ENCODE data around the gene ZNF408.
"Not testable (repeated sequence)": the region's sequence is repeated elsewhere in the genome, so short reads cannot be mapped to it uniquely, and the experiment has no call there.

The ZNF408 gene

GRCh38 chr11:46700241-46701077, at the start of gene ZNF408, which contains the start of gene ARHGAP1:
TSS of gene ZNF408 (plus strand) at chr11:46701031. CDS start at chr11:46701048, 17 bp downstream.
TSS of gene ARHGAP1 (minus strand) at chr11:46700619. CDS start at chr11:46696107, 4,512 bp downstream.
- peak; percentile 98 for DNase-seq

GRCh38 chr11:46655631-46656030, 45.2 kb upstream of the ZNF408 start:
- DNase-seq = no peak

GRCh38 chr11:46657186-46657585, 43.6 kb upstream of the ZNF408 start:
- DNase-seq = no peak

GRCh38 chr11:46658259-46658658, 42.6 kb upstream of the ZNF408 start:
- no peak for DNase-seq

GRCh38 chr11:46659908-46660307, 40.9 kb upstream of the ZNF408 start:
- no peak for DNase-seq

- no peak for DNase-seq
Measured at GRCh38 chr11:46661836-46662235, 39.0 kb upstream of the ZNF408 start.

GRCh38 chr11:46662366-46662765, 38.5 kb upstream of the ZNF408 start:
- DNase-seq = no peak

- no peak for DNase-seq
Measured at GRCh38 chr11:46663277-46663940, 37.4 kb upstream of the ZNF408 start.

GRCh38 chr11:46664612-46665011, 36.2 kb upstream of the ZNF408 start:
- no peak for DNase-seq

- no peak for DNase-seq
Measured at GRCh38 chr11:46665356-46665755, 35.5 kb upstream of the ZNF408 start.

GRCh38 chr11:46666516-46666915, 34.3 kb upstream of the ZNF408 start:
- no peak for DNase-seq

- DNase-seq = no peak
Measured at GRCh38 chr11:46667043-46667481, 33.8 kb upstream of the ZNF408 start.

GRCh38 chr11:46668480-46669085, 32.2 kb upstream of the ZNF408 start:
- no peak for DNase-seq

GRCh38 chr11:46669711-46670139, 31.1 kb upstream of the ZNF408 start:
- no peak for DNase-seq

- not testable (repeated sequence) for DNase-seq
Measured at GRCh38 chr11:46670521-46670920, 30.3 kb upstream of the ZNF408 start.

GRCh38 chr11:46671958-46672315, 28.9 kb upstream of the ZNF408 start:
- no peak for DNase-seq

- DNase-seq = no peak
Measured at GRCh38 chr11:46672381-46672839, 28.4 kb upstream of the ZNF408 start.

GRCh38 chr11:46673713-46674462, 26.9 kb upstream of the ZNF408 start:
- DNase-seq = no peak

- DNase-seq = no peak
Measured at GRCh38 chr11:46674463-46675287, 26.2 kb upstream of the ZNF408 start.

GRCh38 chr11:46675288-46675851, 25.5 kb upstream of the ZNF408 start:
- DNase-seq = no peak

- no peak for DNase-seq
Measured at GRCh38 chr11:46675949-46676348, 24.9 kb upstream of the ZNF408 start.

Data from stimulated activated CD4-positive, alpha-beta T cell treated with anti-CD3 and anti-CD28 coated beads, Interleukin-4, amount 100 ng/mL, for 4 hours (primary cell).